HepG2 (cell line): ENCODE results near the gene PEMT. TPM values are rescaled to one million over a fixed set of nuclear protein-coding genes. Genes with fewer than 3 reads are reported as not detected.

ENCODE experiments used
- ATAC-seq: fragments of 200-7000 bp; cut with Tn5 transposase; 3 replicates; pipeline ENCODE4 v1.9.1; 2020; ENCODE audit warnings: mild to moderate bottlenecking, moderate library complexity
- BruUV-seq: library from RNA; stranded (reverse); fragments of 400-500 nt; replicated peaks from 2 replicates; lab custom pipeline; 2021; lab: Mats Ljungman, UMichigan
- CTCF ChIA-PET: fragments of 300-600 bp; formaldehyde crosslinking; extraction: SDS; loops from one replicate; lab custom pipeline; 2021; ENCODE audit warnings: low total read pairs, inconsistent platforms, low intra/inter-chr PET ratio; lab: Yijun Ruan, JAX
- POLR2A ChIA-PET: fragments of 350-600 bp; sonication (Branson Sonifier 250); formaldehyde crosslinking; loops from one replicate; lab custom pipeline; 2020; ENCODE audit warnings: antibody characterized with exemption, inconsistent platforms; lab: Yijun Ruan, JAX
- DNase-seq: peaks from one replicate; pipeline ENCODE4 v3.0.0-alpha.2; 2015; ENCODE audit warnings: low spot score
- FAIRE-seq: peaks from 3 replicates; lab custom pipeline; 2011; peaks lifted over from hg19 to GRCh38; lab: Jason Lieb, UNC
- H2AFZ ChIP-seq: one replicate; pipeline ENCODE4 v1.6.1; 2011; ENCODE audit warnings: low read length, inconsistent platforms
- H3K27ac ChIP-seq: fragments of 300-600 bp; 3 replicates; pipeline ENCODE4 v1.8.0; 2011; ENCODE audit warnings: mixed run types, mild to moderate bottlenecking, mixed read lengths, low read length, inconsistent platforms; ENCODE audit not compliant: insufficient read depth; ENCODE audit errors: extremely low read length
- H3K27me3 ChIP-seq, 2 experiments: fragments of 200-600 bp in 1 of 2; 2 replicates in 1 of 2; 3 replicates in 1 of 2; pipeline versions ENCODE4 v1.6.0 to v1.8.0; 2011; ENCODE audit warnings: low read length in 2 of 2, mild to moderate bottlenecking in 2 of 2, moderate library complexity in 2 of 2, inconsistent platforms in 1 of 2; ENCODE audit not compliant: insufficient read depth in 2 of 2, control insufficient read depth in 1 of 2
- H3K36me3 ChIP-seq, 2 experiments: fragments of 200-600 bp in 1 of 2; replicated peaks in 1 of 2; 2 replicates in 1 of 2; 3 replicates in 1 of 2; pipeline versions ENCODE4 v1.5.1 to v1.8.0; 2011; ENCODE audit warnings: low read length in 2 of 2, inconsistent platforms in 1 of 2; ENCODE audit not compliant: insufficient read depth in 2 of 2, control insufficient read depth in 1 of 2
- H3K4me1 ChIP-seq: 2 replicates; pipeline ENCODE4 v1.5.1; 2012; ENCODE audit warnings: low read length, inconsistent platforms; ENCODE audit not compliant: insufficient read depth
- H3K4me2 ChIP-seq: 2 replicates; pipeline ENCODE4 v1.6.0; 2011; ENCODE audit warnings: low read depth, low read length, inconsistent platforms
- H3K4me3 ChIP-seq, 3 experiments: fragments of 200-600 bp in 1 of 3; sonication (generic), shearing (Covaris generic) in 1 of 3; replicated peaks in 1 of 3; 2 replicates each; pipeline ENCODE4 v1.5.1; 2011 to 2016; ENCODE audit warnings: low read length in 3 of 3, inconsistent platforms in 2 of 3, low read depth in 2 of 3, mild to moderate bottlenecking in 2 of 3, control low read depth in 1 of 3, mixed read lengths in 1 of 3; ENCODE audit not compliant: insufficient read depth in 1 of 3
- H3K79me2 ChIP-seq: one replicate; pipeline ENCODE4 v1.6.1; 2011; ENCODE audit warnings: low read length, inconsistent platforms; ENCODE audit not compliant: insufficient read depth
- H3K9ac ChIP-seq: 2 replicates; pipeline ENCODE4 v1.6.0; 2011; ENCODE audit warnings: mild to moderate bottlenecking, low read depth, low read length, inconsistent platforms; ENCODE audit not compliant: insufficient read depth
- H3K9me3 ChIP-seq: 2 replicates; pipeline ENCODE4 v1.5.1; 2012; ENCODE audit warnings: mild to moderate bottlenecking, low read length
- H4K20me1 ChIP-seq: 2 replicates; pipeline ENCODE4 v1.6.0; 2011; ENCODE audit warnings: inconsistent platforms, mild to moderate bottlenecking, low read length, moderate library complexity; ENCODE audit not compliant: insufficient read depth
- CEBPB ChIP-seq: IDR thresholded peaks from 2 replicates; pipeline ENCODE4 v1.6.1; 2011; ENCODE audit warnings: low read depth, low read length, improper control_type of control experiment, borderline replicate concordance
- MAFF ChIP-seq: IDR thresholded peaks from 2 replicates; pipeline ENCODE4 v1.6.1; 2011; ENCODE audit warnings: low read depth, low read length, improper control_type of control experiment
- SRSF4 ChIP-seq: fragments of 200-400 bp; formaldehyde crosslinking; IDR thresholded peaks from one replicate; pipeline ENCODE4 v1.6.1; 2018; ENCODE audit warnings: mild to moderate bottlenecking, low read depth, low read length, moderate library complexity; ENCODE audit not compliant: poor library complexity, severe bottlenecking
- ZBTB7A ChIP-seq: sonication (generic); formaldehyde crosslinking; IDR thresholded peaks from 2 replicates; pipeline ENCODE4 v1.8.0; 2022; ENCODE audit warnings: mild to moderate bottlenecking, missing genetic modification reagents
- ZEB1 ChIP-seq: IDR thresholded peaks from 2 replicates; pipeline ENCODE4 v1.6.1; 2012; ENCODE audit warnings: mild to moderate bottlenecking, low read depth, inconsistent platforms; ENCODE audit not compliant: insufficient replicate concordance
- ZFY ChIP-seq: sonication (generic); formaldehyde crosslinking; IDR thresholded peaks from 2 replicates; pipeline ENCODE4 v1.4.0; 2020; ENCODE audit warnings: missing genetic modification reagents
- ZNF318 ChIP-seq: sonication (generic); formaldehyde crosslinking; IDR thresholded peaks from 2 replicates; pipeline ENCODE4 v1.4.0; 2020; ENCODE audit warnings: mild to moderate bottlenecking, missing genetic modification reagents
- ZNF570 ChIP-seq: sonication (generic); formaldehyde crosslinking; IDR thresholded peaks from 2 replicates; pipeline ENCODE4 v1.4.0; 2020; ENCODE audit warnings: mild to moderate bottlenecking, missing genetic modification reagents, borderline replicate concordance
- ZNF773 ChIP-seq: sonication (generic); formaldehyde crosslinking; IDR thresholded peaks from 2 replicates; pipeline ENCODE4 v1.4.0; 2020; ENCODE audit warnings: missing genetic modification reagents, borderline replicate concordance
- WGBS: methylation state at CpG from one replicate; pipeline ENCODE4 v1.1.6; 2017; ENCODE audit warnings: low lambda C conversion rate; 5-methylcytosine and 5-hydroxymethylcytosine counted together
- in situ Hi-C: cut with HindIII; loops from 2 replicates; pipeline ENCODE4 v1.10.0; 2017; ENCODE audit warnings: low pct_unique_long_range_greater_than_20kb; ENCODE audit not compliant: extremely low pct_ligation_motif_present
- intact Hi-C: fragments of 100-400 bp; cut with micrococcal nuclease; formaldehyde crosslinking; loops from one replicate; pipeline ENCODE4 v1.10.0; 2022; ENCODE audit not compliant: unreplicated experiment
- polyA plus RNA-seq, 8 experiments: library from polyadenylated mRNA; depleted of rRNA in 3 of 8; stranded (reverse) in 7 of 8; unstranded in 1 of 8; fragments of >200 nt; fragmentation: Illumina TruSeq in 4 of 8; extraction: Trizol in 4 of 8; gene quantifications; 2 replicates each; pipeline versions ENCODE4 v1.2.1 to v1.2.3, GENCODE V29; 2011 to 2016; ENCODE audit warnings: low read depth in 4 of 8, missing spikeins in 1 of 8, mixed read lengths in 1 of 8; ENCODE audit not compliant: insufficient read depth in 1 of 8
- total RNA-seq, 5 experiments: library from RNA; depleted of rRNA; stranded (reverse); fragments of >200 nt; fragmentation: Illumina TruSeq; extraction: Trizol; gene quantifications; 2 replicates each; pipeline ENCODE4 v1.2.3, GENCODE V29; 2016; ENCODE audit warnings: low read depth in 1 of 5

Gene PEMT
- total and polyA plus RNA-seq, 2 of the 13 experiments (the other 11 are each of a cell fraction or from before 2014, with no cell fraction given) = 31.7 to 43.6 TPM

GRCh38 chr17:17514993-17515933 is 76.2 kb downstream of the PEMT start:
- Histone ChIP-seq H3K79me2 (no peaks in the 10 kb centered on the region), H4K20me1 (no peaks in the 10 kb centered on the region), H3K4me1 (no peaks in the 10 kb centered on the region), H3K9me3 (no peaks in the 10 kb centered on the region)
- ATAC-seq (no peak), DNase-seq (no peak)
- 96% methylated on average over 10 of the region's 21 CpGs for WGBS
- TF ChIP-seq ZNF773 (CRISPR knock-in tag) (no peak), ZNF570 (CRISPR knock-in tag) (no peak), CEBPB (no peak), SRSF4 (no peak), ZNF318 (CRISPR knock-in tag) (no peak), ZFY (CRISPR knock-in tag) (no peak), ZBTB7A (no peak), ZEB1 (no peak), MAFF (no peak)
- TF ChIP-seq, all 625 proteins: peak for 0
- no TSS peak for BruUV-seq
- Histone ChIP-seq H3K36me3 (peaks cover 0 to 3% of the 10 kb centered on the region in 2 experiments; a peak in 2 of 5 replicates), H3K9ac (no peak overlapping the region), H3K4me3 (no peak overlapping the region), H3K27me3 (no peaks in the 10 kb centered on the region), H2AFZ (no peak overlapping the region), H3K27ac (no peak overlapping the region), H3K4me2 (no peak overlapping the region)
- no peak for FAIRE-seq
- intact Hi-C loops (no loop called here), in situ Hi-C loops (no loop called here)
- CTCF ChIA-PET = no interaction called here
- POLR2A ChIA-PET = no interaction called here
